HCT116 (cell line): ENCODE measurements around the gene SLC40A1. TPM values are rescaled to one million over a fixed set of nuclear protein-coding genes. Genes with fewer than 3 reads are reported as not detected.

Source experiments
- ATAC-seq: fragments of 200-7000 bp; cut with Tn5 transposase; 2 replicates; pipeline ENCODE4 v1.9.1; 2020; ENCODE audit warnings: mild to moderate bottlenecking, moderate library complexity
- BruUV-seq: library from RNA; stranded (reverse); fragments of 400-500 nt; replicated peaks from 2 replicates; lab custom pipeline; 2021; lab: Mats Ljungman, UMichigan
- CTCF ChIA-PET: fragments of 300-600 bp; sonication (Branson Sonifier 250); formaldehyde crosslinking; loops from one replicate; lab custom pipeline; 2021; ENCODE audit warnings: antibody characterized with exemption; lab: Charles Lee
- POLR2A ChIA-PET: fragments of 300-600, 350-600 bp; sonication (Branson Sonifier 250); formaldehyde crosslinking; loops from one replicate; lab custom pipeline; 2021; ENCODE audit warnings: antibody characterized with exemption; lab: Charles Lee
- RAD21 ChIA-PET, 2 experiments: fragments of 300-600 bp; sonication (Branson Sonifier 250); formaldehyde crosslinking; loops; one replicate each; lab custom pipeline; 2023; ENCODE audit warnings: low total read pairs in 2 of 2; ENCODE audit not compliant: uncharacterized antibody in 2 of 2, unreplicated experiment in 2 of 2, low non-redundant PET in 1 of 2; lab: Charles Lee
- DNase-seq: peaks from one replicate; pipeline ENCODE4 v3.0.0-alpha.2; 2010; ENCODE audit warnings: low read depth, low spot score
- H2AFZ ChIP-seq: fragments of 200-600 bp; shearing (Covaris generic), sonication (generic); 2 replicates; pipeline ENCODE4 v1.6.1; 2017; ENCODE audit warnings: low read depth, mixed run types, mixed read lengths, antibody characterized with exemption, low read length; ENCODE audit not compliant: poor library complexity, severe bottlenecking
- H3K27ac ChIP-seq: 2 replicates; pipeline ENCODE4 v1.5.1; 2012; ENCODE audit warnings: low read depth, low read length
- H3K27me3 ChIP-seq: fragments of 200-600 bp; sonication (generic); 2 replicates; pipeline ENCODE4 v1.6.1; 2016; ENCODE audit warnings: mixed run types, low read length, mixed read lengths; ENCODE audit not compliant: insufficient read depth
- H3K36me3 ChIP-seq, 2 experiments: fragments of 200-500 bp in 1 of 2; fragments of 200-600 bp in 1 of 2; sonication (Bioruptor generic) in 1 of 2; sonication (generic) in 1 of 2; 2 replicates each; pipeline versions ENCODE4 v1.5.1 to v1.6.1; 2014 to 2016; ENCODE audit warnings: low read length in 2 of 2, inconsistent platforms in 1 of 2, mixed read lengths in 1 of 2, mixed run types in 1 of 2; ENCODE audit not compliant: insufficient read depth in 2 of 2, control insufficient read depth in 1 of 2
- H3K4me1 ChIP-seq, 2 experiments: fragments of 200-600 bp in 1 of 2; sonication (generic) in 1 of 2; 2 replicates each; pipeline versions ENCODE4 v1.5.1 to v1.6.1; 2012 to 2017; ENCODE audit warnings: low read length in 2 of 2, inconsistent platforms in 1 of 2, mild to moderate bottlenecking in 1 of 2, mixed read lengths in 1 of 2, mixed run types in 1 of 2, moderate library complexity in 1 of 2; ENCODE audit not compliant: insufficient read depth in 2 of 2, control insufficient read depth in 1 of 2
- H3K4me2 ChIP-seq: fragments of 200-600 bp; sonication (generic); 2 replicates; pipeline ENCODE4 v1.6.1; 2017; ENCODE audit warnings: mixed run types, low read length, mixed read lengths
- H3K4me3 ChIP-seq, 2 experiments: fragments of 200-600 bp in 1 of 2; sonication (generic) in 1 of 2; replicated peaks in 1 of 2; 2 replicates each; pipeline ENCODE4 v1.5.1; 2011 to 2016; ENCODE audit warnings: low read length in 2 of 2, control low read depth in 1 of 2, low read depth in 1 of 2, mild to moderate bottlenecking in 1 of 2, mixed read lengths in 1 of 2, mixed run types in 1 of 2
- H3K79me2 ChIP-seq: fragments of 200-600 bp; sonication (generic); 2 replicates; pipeline ENCODE4 v1.6.1; 2017; ENCODE audit warnings: mild to moderate bottlenecking, mixed run types, low read length, moderate library complexity, mixed read lengths; ENCODE audit not compliant: insufficient read depth
- H3K9ac ChIP-seq: fragments of 200-600 bp; sonication (generic); 2 replicates; pipeline ENCODE4 v1.6.1; 2016; ENCODE audit warnings: low read length, mixed read lengths
- H3K9me2 ChIP-seq: fragments of 200-600 bp; sonication (generic), shearing (Covaris generic); 2 replicates; pipeline ENCODE4 v1.6.1; 2017; ENCODE audit warnings: mixed run types, mild to moderate bottlenecking, moderate library complexity; ENCODE audit not compliant: insufficient read depth
- H3K9me3 ChIP-seq, 2 experiments: fragments of 200-500 bp in 1 of 2; fragments of 200-600 bp in 1 of 2; sonication (Bioruptor generic) in 1 of 2; sonication (generic) in 1 of 2; 2 replicates each; pipeline ENCODE4 v1.6.1; 2014 to 2017; ENCODE audit warnings: low read length in 2 of 2, mixed read lengths in 2 of 2, inconsistent platforms in 1 of 2, low read depth in 1 of 2, mild to moderate bottlenecking in 1 of 2, mixed run types in 1 of 2, moderate library complexity in 1 of 2; ENCODE audit not compliant: control insufficient read depth in 1 of 2, insufficient read depth in 1 of 2
- H4K20me1 ChIP-seq: fragments of 200-600 bp; sonication (generic), shearing (Covaris generic); 2 replicates; pipeline ENCODE4 v1.6.1; 2017; ENCODE audit warnings: mixed run types, mild to moderate bottlenecking, moderate library complexity; ENCODE audit not compliant: insufficient read depth
- CBX3 ChIP-seq: IDR thresholded peaks from 2 replicates; pipeline ENCODE4 v1.6.1; 2012; ENCODE audit warnings: low read depth
- CEBPB ChIP-seq: IDR thresholded peaks from 2 replicates; pipeline ENCODE4 v1.6.1; 2012; ENCODE audit warnings: low read depth
- CTCF ChIP-seq, 3 experiments: fragments of 200-600 bp in 1 of 3; sonication (generic) in 1 of 3; IDR thresholded peaks in 2 of 3; conservative IDR thresholded peaks in 1 of 3; 2 replicates each; pipeline ENCODE4 v1.5.1; 2012 to 2017; ENCODE audit warnings: low read depth in 2 of 3, low read length in 2 of 3, antibody characterized with exemption in 1 of 3, borderline replicate concordance in 1 of 3, control low read depth in 1 of 3, mild to moderate bottlenecking in 1 of 3, mixed read lengths in 1 of 3, mixed run types in 1 of 3, moderate library complexity in 1 of 3; ENCODE audit not compliant: insufficient read depth in 1 of 3
- EGR1 ChIP-seq: IDR thresholded peaks from 2 replicates; pipeline ENCODE4 v1.6.1; 2012; ENCODE audit warnings: low read depth
- ELF1 ChIP-seq: IDR thresholded peaks from 2 replicates; pipeline ENCODE4 v1.6.1; 2012; ENCODE audit warnings: low read depth, borderline replicate concordance
- EZH2 ChIP-seq: fragments of 200-600 bp; sonication (generic); IDR thresholded peaks from 2 replicates; pipeline ENCODE4 v1.6.1; 2017; ENCODE audit warnings: antibody characterized with exemption, mixed run types
- EZH2phosphoT487 ChIP-seq: fragments of 200-600 bp; IDR thresholded peaks from 2 replicates; pipeline ENCODE4 v1.6.1; 2018; ENCODE audit warnings: antibody characterized with exemption, borderline replicate concordance
- FOSL1 ChIP-seq: IDR thresholded peaks from 2 replicates; pipeline ENCODE4 v1.6.1; 2012; ENCODE audit warnings: low read depth
- JUND ChIP-seq: IDR thresholded peaks from 2 replicates; pipeline ENCODE4 v1.6.1; 2012
- MAX ChIP-seq: IDR thresholded peaks from 2 replicates; pipeline ENCODE4 v1.6.1; 2012
- POLR2A ChIP-seq: IDR thresholded peaks from 2 replicates; pipeline ENCODE4 v1.7.0; 2011; ENCODE audit warnings: borderline replicate concordance; ENCODE audit not compliant: insufficient read depth, insufficient read length; ENCODE audit errors: extremely low read depth
- RAD21 ChIP-seq: IDR thresholded peaks from 2 replicates; pipeline ENCODE4 v1.6.1; 2012; ENCODE audit warnings: low read depth, mild to moderate bottlenecking
- SIN3A ChIP-seq: IDR thresholded peaks from 2 replicates; pipeline ENCODE4 v1.6.1; 2012; ENCODE audit warnings: low read depth
- SP1 ChIP-seq: IDR thresholded peaks from 2 replicates; pipeline ENCODE4 v1.6.1; 2012; ENCODE audit warnings: low read depth
- SRF ChIP-seq: IDR thresholded peaks from 2 replicates; pipeline ENCODE4 v1.6.1; 2012; ENCODE audit warnings: low read depth
- TCF7L2 ChIP-seq: IDR thresholded peaks from 2 replicates; pipeline ENCODE4 v1.7.0; 2011; ENCODE audit warnings: borderline replicate concordance, inconsistent platforms; ENCODE audit not compliant: insufficient read depth, insufficient read length; ENCODE audit errors: extremely low read depth
- ZBTB33 ChIP-seq: IDR thresholded peaks from 2 replicates; pipeline ENCODE4 v1.6.1; 2011; ENCODE audit warnings: mild to moderate bottlenecking, low read length, moderate library complexity; ENCODE audit not compliant: insufficient replicate concordance; ENCODE audit errors: extremely low read depth
- intact Hi-C: fragments of 100-400 bp; cut with micrococcal nuclease; formaldehyde crosslinking; loops from 2 replicates; pipeline ENCODE4 v1.10.0; 2022
- total RNA-seq: library from RNA; stranded (reverse); gene quantifications from one replicate; pipeline ENCODE4 v1.2.1, GENCODE V29; 2021; ENCODE audit not compliant: unreplicated experiment

Gene SLC40A1
- total RNA-seq, 1 experiment from 2014 or later, result 1.5 TPM

GRCh38 chr2:189530965-189531637, 49.5 kb downstream of the SLC40A1 start:
- H3K27me3 ChIP-seq, result no peaks in the 10 kb centered on the region
- TF ChIP-seq SRF (no peak), POLR2A (no peak), CBX3 (no peak)
- TF ChIP-seq, all 23 proteins: peak for 0
- DNase-seq, result no peak
- Histone ChIP-seq H3K27ac (no peak overlapping the region), H3K4me3 (no peak overlapping the region), H3K9me3 (no peaks in the 10 kb centered on the region), H3K79me2 (no peaks in the 10 kb centered on the region), H3K9ac (no peak overlapping the region), H4K20me1 (no peaks in the 10 kb centered on the region), H3K36me3 (no peaks in the 10 kb centered on the region), H3K4me2 (no peak overlapping the region), H3K4me1 (no peaks in the 10 kb centered on the region), H2AFZ (no peak overlapping the region), H3K9me2 (no peaks in the 10 kb centered on the region)
- RAD21 ChIA-PET, result no interaction called here
- CTCF ChIA-PET, result no interaction called here
- intact Hi-C loops, result no loop called here
- no peak for ATAC-seq
- POLR2A ChIA-PET, result no interaction called here
- no TSS peak for BruUV-seq

- ChIA-PET CTCF (no interaction called here), POLR2A (no interaction called here), RAD21 (no interaction called here)
- no peak for ATAC-seq
- DNase-seq, result no peak
- no TSS peak for BruUV-seq
- intact Hi-C loops, result no loop called here
- H3K27me3 ChIP-seq, result no peaks in the 10 kb centered on the region
- no peaks in the 10 kb centered on the region for H4K20me1 ChIP-seq
- no peak overlapping the region for H3K9ac ChIP-seq
- H3K4me3 ChIP-seq, result no peak overlapping the region
- H3K9me2 ChIP-seq, result no peaks in the 10 kb centered on the region
- H3K9me3 ChIP-seq, result no peaks in the 10 kb centered on the region
- H3K79me2 ChIP-seq, result no peaks in the 10 kb centered on the region
- no peak overlapping the region for H3K4me2 ChIP-seq
- no peak overlapping the region for H2AFZ ChIP-seq
- H3K36me3 ChIP-seq, result no peaks in the 10 kb centered on the region
- H3K27ac ChIP-seq, result no peak overlapping the region
- no peaks in the 10 kb centered on the region for H3K4me1 ChIP-seq
- no peak for TF ChIP-seq EZH2phosphoT487
- TF ChIP-seq CTCF (IDR thresholded peaks at IDR 0.05 in 2 of 3, conservative IDR thresholded peaks at IDR 0.05 in 1 of 3; ENCODE audit: borderline replicate concordance in 1 of 3, insufficient read depth in 1 of 3, low read depth in 2 of 3, low read length in 2 of 3), result no peak
- no peak for TF ChIP-seq JUND
- TF ChIP-seq SP1, result no peak
- no peak for TF ChIP-seq CEBPB
- no peak for TF ChIP-seq FOSL1
- TF ChIP-seq SIN3A, result no peak
- no peak for TF ChIP-seq EZH2
- no peak for TF ChIP-seq SRF
- no peak for TF ChIP-seq TCF7L2
- TF ChIP-seq RAD21, result no peak
- TF ChIP-seq CBX3, result no peak
- no peak for TF ChIP-seq ZBTB33
- TF ChIP-seq MAX, result no peak
- no peak for TF ChIP-seq EGR1
- TF ChIP-seq ELF1, result no peak
Measured at GRCh38 chr2:189528617-189529016, 52.0 kb downstream of the SLC40A1 start.
